GM12865 (cell line): ENCODE data around the gene AMFR.

ENCODE experiments used
- DNase-seq: peaks from one replicate; pipeline ENCODE4 v3.0.0; 2010; ENCODE audit warnings: low read depth
- H3K4me3 ChIP-seq: 2 replicates; pipeline ENCODE4 v1.5.1; 2011; ENCODE audit warnings: mild to moderate bottlenecking, low read depth, low read length, control low read depth
- CTCF ChIP-seq: IDR thresholded peaks from 2 replicates; pipeline ENCODE4 v1.5.1; 2011; ENCODE audit warnings: low read length, control low read depth, low read depth, inconsistent platforms; ENCODE audit not compliant: insufficient read depth; ENCODE audit errors: missing control alignments

The AMFR gene

GRCh38 chr16:56354746-56355145 lies 70.6 kb downstream of the AMFR start:
- no peak for DNase-seq
- no peak overlapping the region for H3K4me3 ChIP-seq
- no peak for TF ChIP-seq CTCF

- no peak for DNase-seq
- no peak for TF ChIP-seq CTCF
- H3K4me3 ChIP-seq = no peak overlapping the region
Observed at GRCh38 chr16:56354016-56354415, 71.3 kb downstream of the AMFR start.

GRCh38 chr16:56353054-56353921 lies 72.1 kb downstream of the AMFR start:
- no peak for TF ChIP-seq CTCF
- no peak for DNase-seq
- H3K4me3 ChIP-seq = no peak overlapping the region

- no peak for DNase-seq
- H3K4me3 ChIP-seq = no peak overlapping the region
- TF ChIP-seq CTCF = no peak
Observed at GRCh38 chr16:56352351-56353053, 72.8 kb downstream of the AMFR start.

- no peak for DNase-seq
Observed at GRCh38 chr16:56351481-56351880, 73.9 kb downstream of the AMFR start.

More at GRCh38 chr16:56351481-56351880, 73.9 kb downstream of the AMFR start:
- no peak overlapping the region for H3K4me3 ChIP-seq
- no peak for TF ChIP-seq CTCF
